ENCODE data around the gene COL6A2. TPM values are rescaled to one million over a fixed set of nuclear protein-coding genes. Genes with fewer than 3 reads are reported as not detected.

The COL6A2 gene
- total RNA-seq, 1 experiment from 2014 or later = 22.0 TPM

DNA sequence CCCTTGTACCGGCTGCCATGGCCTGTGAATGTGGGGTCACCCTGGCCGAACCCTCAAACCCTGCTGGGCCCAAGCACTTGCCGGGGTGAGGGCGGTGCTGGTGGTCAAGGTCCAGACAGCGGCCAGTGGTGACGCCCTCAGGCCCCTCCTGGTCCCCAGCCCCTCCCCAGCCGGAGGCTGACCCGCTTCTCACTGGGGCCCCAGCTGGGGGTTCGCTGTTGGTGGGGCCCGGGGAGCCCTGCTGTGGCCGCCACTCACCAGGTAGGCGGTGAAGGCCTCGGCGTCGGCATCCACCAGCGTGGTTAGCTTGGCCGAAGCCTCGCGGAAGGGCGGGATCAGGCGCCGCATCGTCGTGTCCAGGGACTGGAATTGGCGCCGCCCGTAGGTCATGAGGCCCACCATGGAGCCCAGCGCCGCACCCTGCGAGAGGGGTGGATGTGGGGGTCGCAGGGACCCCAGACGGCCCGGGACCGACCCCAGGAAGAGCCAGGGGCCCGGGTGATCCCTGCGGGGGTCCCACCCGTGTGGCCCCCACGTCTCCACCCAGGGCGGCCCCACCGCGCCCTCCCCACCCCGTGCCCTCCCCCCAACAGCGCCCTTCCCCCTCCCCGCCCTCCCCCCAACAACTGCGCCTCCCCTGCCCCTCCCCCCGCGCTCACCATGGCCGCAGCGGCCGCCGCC, 47.4 kb downstream of the COL6A2 start:
- Histone ChIP-seq H4K20me1 (ENCODE audit: insufficient read depth) (no peaks in the 10 kb centered on the region), H3K27me3 (ENCODE audit: insufficient read depth, low read depth) (no peaks in the 10 kb centered on the region), H3K79me2 (ENCODE audit: low read depth) (no peaks in the 10 kb centered on the region), H3K9me3 (ENCODE audit: insufficient read depth, low read depth) (no peaks in the 10 kb centered on the region), H3K4me3 (no peak overlapping the region), H3K9me2 (ENCODE audit: insufficient read depth) (no peaks in the 10 kb centered on the region), H3K4me2 (no peak overlapping the region), H3K4me1 (replicated peaks; ENCODE audit: insufficient read depth) (no peaks in the 10 kb centered on the region; the same call in 1 of the 2 replicates), H2AFZ (no peak overlapping the region), H3F3A (ENCODE audit: insufficient read depth, low read depth) (peaks cover 17% of the 10 kb centered on the region; the same call in 1 of the 2 replicates), H3K27ac (no peak overlapping the region), H3K36me3 (ENCODE audit: low read depth) (no peaks in the 10 kb centered on the region)
- ChIA-PET CTCF (no interaction called here), POLR2A (ENCODE audit: unreplicated experiment) (no interaction called here)
- intact Hi-C loops (cut with micrococcal nuclease; ENCODE audit: unreplicated experiment) = loop anchor here (5.0 to 10.0 kb wide), 2 partner anchors 82 to 140 kb away; partner anchors contain the start of genes LSS, MCM3AP and YBEY
- BruUV-seq (replicated peaks) = no TSS peak
- DNase-seq = no peak
- TF ChIP-seq EZH2 (IDR thresholded peaks at IDR 0.05; ENCODE audit: low read depth) (no peak), CTCF (conservative IDR thresholded peaks at IDR 0.05) (no peak)

DNA sequence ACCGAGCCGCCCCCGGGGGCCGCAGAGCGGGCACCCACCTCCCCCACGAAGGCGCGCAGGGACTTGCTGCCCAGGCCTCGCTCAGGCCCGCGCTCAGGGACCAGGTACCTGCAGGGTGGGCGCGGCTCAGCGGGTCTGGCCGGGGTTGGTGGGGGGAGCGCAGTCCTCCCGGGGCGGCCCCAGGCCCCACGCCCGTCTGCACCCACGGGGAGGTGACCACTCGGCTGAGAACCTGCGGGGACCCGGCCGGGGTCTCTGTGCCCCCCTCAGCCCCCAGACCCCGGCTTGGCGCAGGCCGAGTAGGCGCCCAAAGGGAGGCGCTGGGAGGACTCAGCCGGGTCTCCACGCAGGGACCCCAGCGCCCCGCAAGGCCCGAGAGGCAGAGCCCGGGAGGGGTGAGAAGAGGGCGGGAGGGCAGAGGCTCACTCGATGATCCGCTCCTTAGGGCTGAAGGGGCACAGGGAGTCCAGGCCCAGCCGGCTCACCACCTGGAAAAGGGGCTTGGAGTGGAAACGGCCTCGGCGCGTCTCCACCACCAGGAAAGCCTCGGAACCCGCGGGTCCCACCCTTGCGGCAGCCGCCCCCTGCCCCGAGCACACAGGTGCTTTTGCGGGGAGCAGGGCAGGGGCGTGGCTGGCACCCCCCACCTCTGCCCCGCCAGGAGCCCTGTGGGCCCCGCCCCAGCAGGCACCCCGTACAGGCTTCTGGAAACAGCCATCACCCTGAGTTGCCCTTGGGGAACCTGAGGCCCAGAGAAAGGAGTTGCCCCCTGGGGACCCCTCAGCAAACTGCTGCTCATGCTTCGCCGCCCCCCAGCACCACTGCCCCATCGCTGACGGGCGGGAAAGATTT, 48.2 kb downstream of the COL6A2 start:
- Histone ChIP-seq H3K4me3 (no peak overlapping the region), H3K9me2 (ENCODE audit: insufficient read depth) (no peaks in the 10 kb centered on the region), H2AFZ (no peak overlapping the region), H3K27ac (no peak overlapping the region), H3K9me3 (ENCODE audit: insufficient read depth, low read depth) (no peaks in the 10 kb centered on the region), H3K27me3 (ENCODE audit: insufficient read depth, low read depth) (no peaks in the 10 kb centered on the region), H4K20me1 (ENCODE audit: insufficient read depth) (no peaks in the 10 kb centered on the region), H3K79me2 (ENCODE audit: low read depth) (no peaks in the 10 kb centered on the region), H3F3A (ENCODE audit: insufficient read depth, low read depth) (peaks cover 17% of the 10 kb centered on the region; the same call in 1 of the 2 replicates), H3K4me1 (replicated peaks; ENCODE audit: insufficient read depth) (no peaks in the 10 kb centered on the region; the same call in 1 of the 2 replicates), H3K4me2 (no peak overlapping the region), H3K36me3 (ENCODE audit: low read depth) (no peaks in the 10 kb centered on the region)
- BruUV-seq (replicated peaks) = no TSS peak
- no peak for TF ChIP-seq CTCF (conservative IDR thresholded peaks at IDR 0.05)
- no peak for TF ChIP-seq EZH2 (IDR thresholded peaks at IDR 0.05; ENCODE audit: low read depth)
- CTCF ChIA-PET = interaction anchor here (0.5 kb wide), 1 partner anchor 218 kb away, joined by 4 read pairs; no protein-coding TSS in a partner anchor
- no peak for DNase-seq
- POLR2A ChIA-PET (ENCODE audit: unreplicated experiment) = no interaction called here
- intact Hi-C loops (cut with micrococcal nuclease; ENCODE audit: unreplicated experiment) = loop anchor here (5.0 to 10.0 kb wide), 2 partner anchors 81 to 139 kb away; partner anchors contain the start of genes LSS, MCM3AP and YBEY

- H3F3A ChIP-seq (ENCODE audit: insufficient read depth, low read depth) = peaks cover 17% of the 10 kb centered on the region; the same call in 1 of the 2 replicates
- no peak overlapping the region for H2AFZ ChIP-seq
- no TSS peak for BruUV-seq (replicated peaks)
- H3K36me3 ChIP-seq (ENCODE audit: low read depth) = no peaks in the 10 kb centered on the region
- H3K9me2 ChIP-seq (ENCODE audit: insufficient read depth) = no peaks in the 10 kb centered on the region
- H3K27ac ChIP-seq = no peak overlapping the region
- no peak for TF ChIP-seq EZH2 (IDR thresholded peaks at IDR 0.05; ENCODE audit: low read depth)
- no peak for TF ChIP-seq CTCF (conservative IDR thresholded peaks at IDR 0.05)
- no peak overlapping the region for H3K4me3 ChIP-seq
- H3K27me3 ChIP-seq (ENCODE audit: insufficient read depth, low read depth) = no peaks in the 10 kb centered on the region
- no peaks in the 10 kb centered on the region for H3K79me2 ChIP-seq (ENCODE audit: low read depth)
- no peaks in the 10 kb centered on the region for H3K9me3 ChIP-seq (ENCODE audit: insufficient read depth, low read depth)
- no peaks in the 10 kb centered on the region for H4K20me1 ChIP-seq (ENCODE audit: insufficient read depth)
- H3K4me1 ChIP-seq (replicated peaks; ENCODE audit: insufficient read depth) = no peaks in the 10 kb centered on the region; the same call in 1 of the 2 replicates
- no peak for DNase-seq
- intact Hi-C loops (cut with micrococcal nuclease; ENCODE audit: unreplicated experiment) = loop anchor here (1.0 to 10.0 kb wide), 3 partner anchors 80 to 179 kb away; partner anchors contain the start of genes LSS, MCM3AP and YBEY
- ChIA-PET POLR2A (ENCODE audit: unreplicated experiment) (no interaction called here), CTCF (interaction anchor here (0.5 kb wide), 1 partner anchor 217 kb away, joined by 4 read pairs; no protein-coding TSS in a partner anchor)
- H3K4me2 ChIP-seq = no peak overlapping the region
Observed at GRCh38 chr21:46146856-46147255, 48.9 kb downstream of the COL6A2 start.
